CMK (cell line): ENCODE results near the gene CABLES2.
"Not testable (repeated sequence)": the region's sequence is repeated elsewhere in the genome, so short reads cannot be mapped to it uniquely, and the experiment has no call there.

Experiments
- DNase-seq: peaks from one replicate; pipeline ENCODE4 v3.0.0-alpha.2; 2010; ENCODE audit warnings: low read depth

The CABLES2 gene

GRCh38 chr20:62388839-62389600 lies 18.1 kb downstream of the CABLES2 start:
- no peak for DNase-seq

- DNase-seq, result no peak
These were observed 19.0 kb downstream of the CABLES2 start for GRCh38 chr20:62387933-62388635.

- DNase-seq, result no peak
These were observed 19.7 kb downstream of the CABLES2 start for GRCh38 chr20:62387219-62387913.

- peak; percentile 88 for DNase-seq
These were observed 20.5 kb downstream of the CABLES2 start, which contains the start of gene RPS21 for GRCh38 chr20:62386383-62387218. TSS of gene RPS21 (plus strand) at chr20:62387103. CDS start at chr20:62387339, 236 bp downstream.

GRCh38 chr20:62382306-62383198 lies 24.5 kb downstream of the CABLES2 start:
- DNase-seq, result no peak

GRCh38 chr20:62381842-62382241 lies 25.2 kb downstream of the CABLES2 start:
- DNase-seq, result no peak

GRCh38 chr20:62381202-62381797 lies 25.8 kb downstream of the CABLES2 start:
- DNase-seq, result no peak

- no peak for DNase-seq
These were observed 28.9 kb downstream of the CABLES2 start for GRCh38 chr20:62378215-62378614.

GRCh38 chr20:62377615-62378178 lies 29.4 kb downstream of the CABLES2 start:
- DNase-seq, result no peak

GRCh38 chr20:62377064-62377461 lies 30.0 kb downstream of the CABLES2 start:
- no peak for DNase-seq

GRCh38 chr20:62376112-62377063 lies 30.7 kb downstream of the CABLES2 start:
- no peak for DNase-seq

GRCh38 chr20:62374331-62375152 lies 32.5 kb downstream of the CABLES2 start:
- DNase-seq, result no peak

GRCh38 chr20:62373631-62374179 lies 33.4 kb downstream of the CABLES2 start:
- DNase-seq, result not testable (repeated sequence)

GRCh38 chr20:62372042-62372993 lies 34.8 kb downstream of the CABLES2 start:
- DNase-seq, result no peak

GRCh38 chr20:62371588-62372041 lies 35.5 kb downstream of the CABLES2 start:
- DNase-seq, result no peak

- DNase-seq, result no peak
These were observed 36.1 kb downstream of the CABLES2 start for GRCh38 chr20:62370807-62371587.
